GM18517 (cell line): ENCODE data around the gene UBE2J2.

Experiments
- ATAC-seq: cut with Tn5 transposase; IDR thresholded peaks from one replicate; pipeline ENCODE4 v1.9.1; 2021; ENCODE audit warnings: mild to moderate bottlenecking, moderate library complexity; ENCODE audit not compliant: unreplicated experiment

UBE2J2 gene

DNA sequence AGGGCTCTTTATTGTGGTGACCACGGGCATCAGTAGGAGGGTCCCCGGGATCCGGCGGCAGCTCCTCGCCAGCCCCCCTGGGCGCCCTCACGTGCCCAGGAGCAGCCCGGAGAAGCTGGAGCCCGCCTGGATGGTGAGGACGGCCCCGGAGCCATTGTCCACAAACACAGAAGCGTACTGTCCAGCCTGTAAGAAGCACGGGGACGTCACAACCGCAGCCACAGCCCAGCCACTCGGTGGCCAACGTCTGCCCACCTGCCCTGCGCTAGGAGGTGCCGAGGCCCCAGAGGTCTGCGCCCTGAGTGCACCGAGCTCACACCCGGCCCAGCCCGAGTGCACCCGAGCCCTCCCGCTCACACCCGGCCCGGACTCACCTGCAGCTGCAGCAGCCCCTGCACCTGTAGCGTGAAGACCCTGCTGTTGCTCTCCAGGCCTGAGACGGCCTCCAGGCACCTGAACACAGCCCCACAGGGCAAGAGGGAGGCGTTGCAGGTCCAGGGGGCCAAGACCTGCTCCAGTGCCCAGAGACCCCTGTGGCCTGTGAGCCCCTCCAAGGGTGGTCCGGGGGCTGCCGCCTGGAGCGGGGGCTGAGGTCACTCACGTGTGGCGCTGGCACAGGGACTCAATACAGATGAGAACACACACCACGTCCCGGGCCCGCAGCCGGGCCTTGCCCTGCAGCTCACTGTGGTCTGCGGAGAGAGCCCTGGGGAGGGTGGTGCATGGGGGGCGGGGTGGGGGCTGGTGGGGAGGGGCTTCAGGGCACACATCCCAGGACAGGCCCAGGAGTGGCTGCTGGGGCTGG lies 31.0 kb downstream of the UBE2J2 start:
- ATAC-seq: no peak

DNA sequence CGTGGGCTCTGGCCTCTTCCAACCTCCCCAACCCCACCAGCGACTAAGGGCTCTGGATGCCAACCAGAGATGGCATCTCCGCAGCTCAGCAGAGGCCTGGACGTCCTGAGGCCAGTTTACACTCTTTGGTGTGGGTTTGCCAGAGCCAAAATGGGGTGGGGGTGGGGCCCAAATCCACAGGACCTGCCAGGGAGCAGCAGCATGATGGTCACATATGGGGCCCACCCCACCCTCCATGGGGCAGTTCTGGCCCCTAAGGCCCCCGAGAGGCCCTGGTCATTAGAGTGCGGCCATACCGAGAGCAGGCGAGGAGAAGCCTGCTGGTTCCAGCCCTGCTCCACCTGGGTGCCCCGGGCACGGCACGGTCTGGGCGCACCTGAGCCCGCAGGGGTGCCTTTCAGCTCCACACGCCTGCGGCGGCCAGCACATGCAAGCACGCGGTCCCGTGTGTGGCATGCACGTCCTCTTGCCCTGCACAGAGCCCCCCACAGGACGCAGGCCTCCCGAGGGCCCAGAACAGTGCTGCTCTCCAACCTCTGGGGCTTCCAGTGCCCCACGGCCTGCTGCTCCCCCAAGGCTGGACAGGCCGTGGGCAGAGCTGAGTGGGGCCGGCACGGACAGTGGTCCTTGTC lies 31.9 kb downstream of the UBE2J2 start:
- no peak for ATAC-seq

DNA sequence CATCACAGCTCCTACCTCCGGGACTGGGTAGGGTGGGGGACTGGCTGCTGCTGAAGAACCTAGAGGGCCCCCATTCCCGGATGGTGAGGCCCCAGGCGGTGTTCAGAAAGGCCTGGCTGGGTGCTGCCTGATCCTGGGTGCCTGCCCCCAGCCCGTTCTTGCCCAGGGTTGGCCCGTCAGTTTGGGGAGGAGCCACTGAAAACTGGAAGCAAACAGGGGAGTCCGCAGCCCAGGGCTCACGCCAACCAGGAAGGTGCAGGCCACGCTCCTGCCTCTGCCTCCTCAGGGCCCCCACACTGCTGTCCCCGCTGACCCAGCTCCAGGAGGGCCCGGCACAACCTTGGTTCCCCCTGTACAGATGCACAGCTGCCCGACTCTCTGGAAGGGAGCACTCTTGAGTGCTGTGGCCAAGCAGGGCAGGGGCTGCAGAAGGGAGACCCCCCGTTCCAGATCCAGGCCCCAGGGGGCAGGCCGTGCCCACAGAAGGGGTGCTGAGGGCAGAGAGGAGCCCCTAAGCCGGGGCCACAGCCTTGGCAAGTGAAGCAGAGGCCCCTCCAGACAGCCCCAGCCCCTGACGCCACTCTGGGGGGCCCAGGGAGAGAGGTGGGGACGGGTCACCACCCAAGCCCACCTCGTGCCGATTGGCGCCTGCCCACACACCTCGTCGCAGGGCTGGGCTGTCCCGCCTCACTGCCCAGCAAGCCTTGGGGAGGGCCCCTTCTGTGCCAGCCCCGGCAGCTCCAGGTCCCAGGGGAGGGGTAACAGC lies 32.6 kb downstream of the UBE2J2 start:
- no peak for ATAC-seq

DNA sequence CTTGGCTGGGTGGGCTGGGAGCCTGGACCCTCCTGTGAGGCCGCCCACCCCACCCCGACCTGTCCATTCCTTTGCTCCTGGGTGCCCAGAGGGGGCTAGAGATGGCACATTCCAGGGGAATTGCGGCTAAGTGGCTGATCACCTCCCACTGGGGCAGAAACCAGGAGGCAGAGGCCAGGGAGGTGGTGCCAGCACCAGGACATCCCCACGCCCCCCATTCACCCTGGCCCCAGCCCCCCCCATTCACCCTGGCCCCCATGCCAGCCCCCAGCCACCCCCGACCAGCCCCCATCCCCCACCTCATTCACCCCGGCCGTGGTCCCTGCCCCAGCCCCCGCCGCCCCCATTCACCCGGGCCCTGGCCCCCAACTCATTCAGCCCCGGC lies 33.3 kb downstream of the UBE2J2 start:
- no peak for ATAC-seq

DNA sequence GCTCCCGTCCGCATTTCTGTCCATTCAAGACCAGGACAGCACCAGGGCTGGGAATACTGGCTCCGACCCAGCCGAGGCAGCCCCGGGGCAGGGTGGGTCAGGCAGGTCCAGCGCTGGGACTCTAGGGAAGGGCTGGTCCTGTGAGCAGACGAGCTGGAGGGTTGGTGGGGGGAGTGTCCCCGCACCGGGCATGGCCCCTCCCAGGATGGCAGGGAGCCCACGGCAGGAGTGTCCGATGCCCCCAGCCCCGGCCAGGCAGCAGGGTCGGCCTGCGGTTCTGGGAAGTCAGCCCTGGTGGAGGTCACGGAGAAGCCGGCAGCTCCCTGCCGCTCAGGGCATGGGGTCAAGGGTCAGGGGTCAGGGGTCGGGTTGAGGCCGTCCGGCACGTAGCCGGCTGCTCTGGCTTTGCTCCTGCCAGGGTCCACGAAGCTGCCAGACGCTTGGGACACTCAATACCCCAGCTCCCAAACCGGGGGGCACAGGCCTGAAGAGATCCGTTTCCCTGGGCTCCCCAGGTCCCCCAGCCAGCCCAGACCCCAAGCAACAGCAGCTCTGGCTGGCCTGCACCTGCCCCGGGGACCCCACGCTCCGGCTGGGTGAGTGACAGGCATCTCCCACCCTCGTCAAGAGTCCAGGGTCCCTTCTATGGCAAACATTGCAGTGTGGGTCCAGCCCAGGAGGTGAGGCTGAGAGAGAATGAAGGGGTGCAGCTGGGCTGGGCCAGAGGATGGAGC lies 33.9 kb downstream of the UBE2J2 start:
- no peak for ATAC-seq

DNA sequence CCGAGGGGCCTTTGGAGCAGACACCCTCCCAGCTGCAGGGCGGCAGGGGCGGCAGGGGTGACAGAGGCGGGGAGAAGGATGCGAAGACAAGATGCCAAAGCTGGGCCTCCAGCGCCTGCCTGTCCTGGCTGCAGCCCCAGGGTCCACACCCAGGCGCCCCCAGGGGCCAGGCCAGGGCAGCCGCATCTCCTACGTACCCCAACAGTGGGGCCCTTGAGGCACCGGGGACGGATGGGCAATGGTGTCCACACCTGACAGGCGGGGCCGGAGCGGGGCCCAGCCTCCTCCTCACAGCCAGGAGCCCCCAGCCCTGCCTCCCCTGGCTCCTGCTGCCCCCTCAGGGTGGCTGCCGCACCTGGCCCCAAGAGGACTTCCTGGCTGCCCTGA lies 34.4 kb downstream of the UBE2J2 start:
- no peak for ATAC-seq

DNA sequence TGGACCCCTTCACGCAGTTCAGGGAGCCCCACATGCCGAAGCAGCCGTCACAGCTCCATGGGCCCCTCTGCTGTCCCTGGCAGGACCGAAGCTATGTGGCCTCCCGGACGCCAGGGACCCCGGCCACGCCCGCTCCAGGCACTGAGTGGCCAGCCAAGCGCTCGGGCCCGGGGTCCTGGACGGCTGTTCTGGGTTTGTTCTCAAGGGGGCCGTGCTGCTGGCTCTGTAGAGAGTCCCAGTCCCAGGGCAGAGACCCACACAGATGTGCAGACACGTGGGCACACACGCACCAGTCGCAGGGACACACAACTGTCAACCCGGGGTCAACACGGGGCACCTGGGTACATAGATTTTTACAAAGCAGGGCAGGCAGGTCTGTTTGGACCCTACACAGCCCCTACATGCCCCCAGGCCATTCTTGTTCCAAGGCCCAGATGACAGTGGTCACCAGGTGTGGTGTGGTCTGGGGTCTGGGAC lies 34.9 kb downstream of the UBE2J2 start:
- no peak for ATAC-seq

DNA sequence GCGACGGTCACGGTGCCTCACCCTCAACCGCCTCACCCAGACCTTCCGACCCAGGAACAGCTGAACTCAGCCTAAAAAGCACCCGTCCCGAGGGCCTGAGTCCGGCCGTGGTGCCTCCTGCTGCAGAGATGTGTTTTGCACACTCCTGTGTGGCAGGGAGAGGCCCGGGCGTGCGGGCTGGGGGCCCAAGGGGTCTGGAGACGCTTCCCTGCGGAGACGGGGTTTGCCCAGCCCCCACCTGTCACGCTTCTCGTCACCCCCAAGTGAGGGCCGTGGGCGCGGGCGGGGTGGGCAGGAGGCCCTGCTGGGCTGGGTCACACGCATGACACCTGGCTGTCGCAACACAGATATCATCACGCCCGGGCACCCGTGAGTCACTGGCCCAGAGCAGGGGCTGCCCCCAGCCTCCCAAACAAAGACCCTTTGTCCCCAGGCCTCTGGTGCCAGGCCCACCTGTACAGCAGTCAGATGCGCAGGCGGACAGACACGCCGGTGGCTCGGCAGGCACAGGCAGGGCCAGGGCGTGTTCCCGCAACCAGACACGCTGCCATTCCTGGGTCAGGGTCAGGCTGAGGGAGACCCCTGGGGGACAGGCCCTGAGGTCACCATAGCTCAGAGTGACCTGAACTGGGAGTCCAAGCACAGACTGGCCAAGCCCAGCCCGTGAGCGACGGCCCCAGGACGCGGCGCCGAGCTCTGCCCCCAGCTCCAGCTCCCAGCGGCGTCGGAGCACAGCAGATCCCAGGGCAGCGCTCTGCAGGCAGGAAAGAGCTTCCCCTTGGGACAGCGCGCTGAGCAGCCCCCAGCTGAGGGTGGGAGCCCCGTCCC lies 35.6 kb downstream of the UBE2J2 start:
- ATAC-seq: no peak

DNA sequence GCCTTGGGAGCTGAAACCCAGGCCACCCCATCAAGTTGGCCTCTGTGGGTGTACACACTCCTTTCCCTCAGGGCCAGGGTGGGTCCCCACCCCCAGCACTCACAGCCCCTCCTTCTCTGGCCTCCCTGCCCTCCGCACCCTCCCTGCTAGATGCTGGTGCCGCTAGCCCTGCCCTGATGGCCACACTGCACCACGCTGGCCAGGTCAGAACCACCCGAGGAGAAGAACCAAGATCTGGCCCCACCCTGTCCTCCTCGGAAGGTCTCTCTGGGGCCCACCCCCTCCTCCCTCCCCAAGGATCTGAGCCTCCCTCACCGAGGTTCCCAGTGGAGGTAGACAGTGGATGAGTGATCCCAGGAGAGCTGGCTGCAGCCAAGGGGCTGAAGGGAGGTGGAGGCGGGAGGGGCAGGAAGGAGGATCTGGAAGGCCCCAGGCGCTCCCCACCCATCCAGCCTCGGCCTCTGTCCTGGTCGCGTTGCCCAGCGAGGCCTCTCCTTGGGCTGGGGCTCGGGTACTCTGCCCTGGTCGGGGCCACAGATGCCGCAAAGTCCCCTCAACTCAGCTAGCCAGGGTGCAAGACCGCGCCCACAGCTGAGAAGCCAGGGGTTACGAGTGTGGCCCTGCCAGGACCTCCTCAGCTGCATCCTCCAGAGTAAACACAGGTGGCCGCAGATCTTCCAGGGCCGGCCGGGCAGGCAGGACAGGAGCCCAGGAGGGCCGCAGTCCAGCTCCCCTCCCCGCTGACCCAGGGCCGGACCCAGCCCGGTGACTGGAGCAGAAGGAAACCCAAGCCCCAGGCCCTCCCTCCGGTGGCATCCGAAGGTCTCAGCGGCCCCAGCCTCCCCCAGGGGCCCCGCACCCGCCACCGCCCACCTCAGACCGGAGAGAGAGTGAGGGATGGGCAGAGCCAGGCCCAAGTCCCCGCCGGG lies 36.4 kb downstream of the UBE2J2 start:
- ATAC-seq: no peak

DNA sequence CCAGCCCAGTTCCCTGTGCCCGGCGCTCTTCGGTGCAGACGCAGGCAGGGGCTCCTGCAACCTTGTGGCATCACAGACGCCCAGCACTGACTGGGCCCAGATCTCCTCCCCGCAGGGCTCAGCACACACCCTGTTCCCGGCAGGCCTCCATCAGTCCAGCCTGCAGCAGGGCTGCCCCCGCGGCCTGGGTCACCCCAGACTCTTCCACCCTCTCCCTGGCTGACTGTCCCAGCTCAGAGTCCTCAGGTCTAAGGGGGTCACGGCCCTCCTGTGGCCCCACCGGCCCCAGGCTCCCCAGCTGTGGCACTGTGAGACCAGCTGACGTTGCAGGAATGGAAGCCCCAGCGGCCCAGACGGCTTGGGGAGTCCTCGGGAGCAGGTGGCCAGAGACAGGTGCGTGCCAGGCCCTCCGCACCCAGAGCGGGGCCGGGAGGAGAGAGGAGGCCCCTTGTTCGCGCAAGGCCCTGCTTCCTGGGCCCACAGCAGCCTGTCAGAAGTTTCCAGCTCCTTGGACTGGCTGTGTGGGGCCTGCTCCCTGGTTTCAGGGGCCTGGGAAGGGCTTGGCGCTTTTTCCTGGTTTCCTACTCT lies 37.4 kb downstream of the UBE2J2 start:
- no peak for ATAC-seq

DNA sequence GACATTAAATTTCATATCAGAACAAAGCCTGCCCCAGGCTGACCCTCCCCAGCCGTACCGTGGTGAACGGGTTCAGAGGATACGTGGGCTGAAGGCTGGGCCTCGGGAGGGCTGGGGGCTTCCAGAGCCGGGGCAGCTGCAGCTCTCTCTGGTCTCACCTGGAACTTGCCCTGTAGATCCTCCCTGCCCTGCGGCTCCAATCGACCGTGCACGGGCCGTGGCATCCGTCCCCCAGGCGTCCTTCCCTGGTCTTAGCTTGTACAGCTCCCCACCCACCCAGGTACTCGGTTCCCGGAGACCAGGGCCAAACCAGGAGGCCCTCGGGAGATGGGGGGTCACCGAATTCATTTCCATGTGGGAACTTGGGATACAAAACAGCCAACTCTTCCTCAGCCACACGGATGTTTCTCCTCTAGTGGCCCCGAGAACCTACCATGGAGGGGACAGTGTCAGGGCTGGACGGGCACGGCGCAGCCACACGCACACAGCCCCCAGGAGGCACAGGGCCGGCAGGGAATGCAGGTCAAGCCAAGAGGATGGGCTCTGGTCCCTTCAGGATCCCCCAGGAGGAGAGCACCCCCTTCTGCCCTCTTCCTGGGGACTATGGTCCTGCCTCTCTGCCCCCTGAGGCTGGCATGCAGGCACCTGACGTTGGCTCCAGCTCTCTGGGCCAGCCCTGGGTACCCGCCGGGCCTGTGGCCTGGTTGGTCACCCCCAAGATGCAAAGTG lies 38.5 kb downstream of the UBE2J2 start:
- ATAC-seq: no peak

DNA sequence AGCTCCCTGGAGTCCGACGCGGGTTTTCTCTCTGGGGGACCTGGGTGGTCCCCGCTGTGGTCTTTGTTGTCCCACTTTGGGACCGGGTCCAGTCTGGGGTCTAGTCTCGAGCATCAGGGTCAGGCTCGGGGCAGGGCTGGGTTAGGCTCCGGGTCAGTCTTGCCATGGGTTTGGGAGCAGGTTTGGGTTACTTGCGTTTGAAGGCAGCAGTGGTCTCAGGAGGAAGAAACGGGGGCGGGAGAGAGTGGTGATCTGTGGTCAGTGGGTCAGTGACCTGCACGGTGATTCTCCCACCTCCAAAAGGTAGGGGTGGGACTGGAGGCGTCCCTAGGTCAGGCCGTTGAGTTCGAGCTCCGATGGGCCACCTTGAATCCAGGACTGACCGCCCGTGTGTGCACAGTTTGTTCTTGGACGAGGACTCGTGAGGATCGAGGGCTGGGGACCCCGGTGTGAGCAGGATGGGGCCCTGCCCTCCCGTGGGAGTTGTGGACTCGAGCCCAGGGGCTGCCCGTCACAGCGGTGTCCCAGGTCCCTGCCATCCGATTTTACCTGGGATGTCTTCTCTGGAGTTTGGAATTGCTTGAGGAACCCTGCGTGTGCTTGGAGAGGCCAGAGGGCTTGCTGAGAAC lies 39.4 kb downstream of the UBE2J2 start:
- no peak for ATAC-seq

DNA sequence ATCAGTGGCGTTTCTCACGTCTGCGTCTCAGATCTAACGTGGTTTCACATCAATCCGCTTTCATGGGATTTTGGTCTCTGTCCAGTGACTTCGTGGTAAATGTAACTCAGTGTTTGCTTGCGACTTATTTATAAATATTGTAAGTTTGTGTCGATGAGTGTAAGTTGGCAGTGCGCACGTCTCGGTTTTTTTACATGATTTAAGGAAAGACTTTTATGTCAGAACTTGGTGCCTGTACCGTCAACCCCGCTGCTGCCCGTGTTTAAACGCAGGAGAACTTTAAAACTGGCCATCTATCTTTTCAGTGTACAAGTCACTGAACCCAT lies 40.1 kb downstream of the UBE2J2 start:
- ATAC-seq: no peak

DNA sequence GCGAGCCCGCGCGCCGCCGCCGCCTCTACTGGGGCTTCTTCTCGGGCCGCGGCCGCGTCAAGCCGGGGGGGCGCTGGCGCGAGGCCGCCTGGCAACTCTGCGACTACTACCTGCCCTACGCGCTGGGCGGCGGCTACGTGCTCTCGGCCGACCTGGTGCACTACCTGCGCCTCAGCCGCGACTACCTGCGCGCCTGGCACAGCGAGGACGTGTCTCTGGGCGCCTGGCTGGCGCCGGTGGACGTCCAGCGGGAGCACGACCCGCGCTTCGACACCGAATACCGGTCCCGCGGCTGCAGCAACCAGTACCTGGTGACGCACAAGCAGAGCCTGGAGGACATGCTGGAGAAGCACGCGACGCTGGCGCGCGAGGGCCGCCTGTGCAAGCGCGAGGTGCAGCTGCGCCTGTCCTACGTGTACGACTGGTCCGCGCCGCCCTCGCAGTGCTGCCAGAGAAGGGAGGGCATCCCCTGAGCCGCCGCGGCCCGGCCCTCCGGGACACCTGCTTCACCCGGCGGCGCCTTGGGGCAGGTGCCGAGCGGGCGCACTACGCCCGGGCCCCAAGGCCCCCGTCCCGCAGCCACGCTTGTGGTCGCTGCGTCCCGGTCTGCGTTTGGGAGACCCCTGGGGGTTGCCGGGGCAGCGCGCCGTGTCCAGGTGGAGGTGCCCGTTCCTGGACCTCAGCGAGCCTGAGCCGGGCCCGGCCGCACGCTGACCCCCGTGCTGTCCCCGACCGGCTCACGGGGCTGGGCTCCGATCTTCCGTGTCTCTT lies 40.7 kb downstream of the UBE2J2 start:
- ATAC-seq: no peak

DNA sequence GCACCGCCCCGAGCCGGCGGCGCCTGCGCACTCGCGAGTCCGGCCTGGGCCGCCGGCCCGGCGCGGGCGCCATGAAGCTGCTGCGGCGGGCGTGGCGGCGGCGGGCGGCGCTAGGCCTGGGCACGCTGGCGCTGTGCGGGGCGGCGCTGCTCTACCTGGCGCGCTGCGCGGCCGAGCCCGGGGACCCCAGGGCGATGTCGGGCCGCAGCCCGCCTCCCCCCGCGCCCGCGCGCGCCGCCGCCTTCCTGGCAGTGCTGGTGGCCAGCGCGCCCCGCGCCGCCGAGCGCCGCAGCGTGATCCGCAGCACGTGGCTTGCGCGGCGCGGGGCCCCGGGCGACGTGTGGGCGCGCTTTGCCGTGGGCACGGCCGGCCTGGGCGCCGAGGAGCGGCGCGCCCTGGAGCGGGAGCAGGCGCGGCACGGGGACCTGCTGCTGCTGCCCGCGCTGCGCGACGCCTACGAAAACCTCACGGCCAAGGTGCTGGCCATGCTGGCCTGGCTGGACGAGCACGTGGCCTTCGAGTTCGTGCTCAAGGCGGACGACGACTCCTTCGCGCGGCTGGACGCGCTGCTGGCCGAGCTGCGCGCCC lies 41.4 kb downstream of the UBE2J2 start, which contains the start of gene B3GALT6:
Gene B3GALT6 (plus strand): TSS at position 30 of the 588 bp plus-strand sequence. CDS start 42 bp downstream, at position 72.
- no peak for ATAC-seq

DNA sequence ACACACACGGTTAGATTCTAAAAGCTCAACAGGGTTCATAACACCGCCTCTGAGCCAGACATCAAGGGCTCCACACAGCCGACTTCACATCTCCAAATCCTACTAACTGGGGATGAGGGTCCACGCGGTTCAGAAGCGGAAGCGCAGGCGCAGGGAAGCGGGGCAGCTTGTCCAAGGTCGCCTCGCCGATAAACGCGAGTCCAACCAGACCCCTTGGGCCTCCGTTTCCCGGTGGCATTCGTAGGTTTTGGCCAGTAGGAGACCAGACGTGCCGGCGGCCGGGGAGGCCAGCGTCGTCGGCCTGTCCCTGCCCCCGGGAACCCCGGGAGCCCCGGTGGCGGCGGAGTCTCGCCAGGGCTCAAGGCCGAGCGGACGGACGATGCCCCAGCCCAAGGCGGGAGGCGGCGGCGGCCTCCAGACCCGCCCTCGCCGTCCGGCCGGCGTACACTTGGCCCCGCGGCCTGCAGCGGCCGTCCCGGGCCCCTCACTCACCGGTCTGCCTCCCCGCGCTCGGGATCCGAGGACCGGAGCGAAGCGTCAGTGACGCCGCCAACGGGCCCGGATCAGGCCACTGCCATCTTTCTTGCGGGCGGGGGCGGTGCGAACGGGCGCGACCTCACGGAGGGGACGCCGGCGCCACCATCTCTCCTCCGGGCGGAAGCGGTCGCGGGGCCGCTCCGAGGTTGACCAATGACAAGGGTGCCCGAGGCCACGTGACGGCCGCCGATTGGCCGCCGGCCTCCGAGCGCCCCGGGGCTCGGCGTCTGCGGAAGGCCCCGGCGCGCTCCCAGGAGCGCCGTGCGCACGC lies 42.0 kb downstream of the UBE2J2 start, which contains the start of gene SDF4:
Gene SDF4 (minus strand): TSS at position 602 of the 808 bp plus-strand sequence. CDS start 3,229 bp downstream, outside the sequence.
- ATAC-seq: peak; percentile 85
